Tibial nerve (tissue), 4 donors: ENCODE measurements around the gene ITPKC.

ENCODE experiments used
- CTCF ChIP-seq, 5 experiments: fragments of 200-600 bp in 3 of 5; fragments of 450-650 bp in 2 of 5; sonication (generic) in 3 of 5; IDR thresholded peaks; one replicate each; pipeline ENCODE4 v1.5.1; 2016 to 2019; ENCODE audit warnings: antibody characterized with exemption in 5 of 5, mild to moderate bottlenecking in 3 of 5, moderate library complexity in 2 of 5
- EP300 ChIP-seq, 2 donors: sonication (generic); formaldehyde crosslinking; IDR thresholded peaks; one replicate each; pipeline ENCODE4 v1.6.1; 2017; ENCODE audit warnings: antibody characterized with exemption in 2 of 2, mild to moderate bottlenecking in 1 of 2

DNA sequence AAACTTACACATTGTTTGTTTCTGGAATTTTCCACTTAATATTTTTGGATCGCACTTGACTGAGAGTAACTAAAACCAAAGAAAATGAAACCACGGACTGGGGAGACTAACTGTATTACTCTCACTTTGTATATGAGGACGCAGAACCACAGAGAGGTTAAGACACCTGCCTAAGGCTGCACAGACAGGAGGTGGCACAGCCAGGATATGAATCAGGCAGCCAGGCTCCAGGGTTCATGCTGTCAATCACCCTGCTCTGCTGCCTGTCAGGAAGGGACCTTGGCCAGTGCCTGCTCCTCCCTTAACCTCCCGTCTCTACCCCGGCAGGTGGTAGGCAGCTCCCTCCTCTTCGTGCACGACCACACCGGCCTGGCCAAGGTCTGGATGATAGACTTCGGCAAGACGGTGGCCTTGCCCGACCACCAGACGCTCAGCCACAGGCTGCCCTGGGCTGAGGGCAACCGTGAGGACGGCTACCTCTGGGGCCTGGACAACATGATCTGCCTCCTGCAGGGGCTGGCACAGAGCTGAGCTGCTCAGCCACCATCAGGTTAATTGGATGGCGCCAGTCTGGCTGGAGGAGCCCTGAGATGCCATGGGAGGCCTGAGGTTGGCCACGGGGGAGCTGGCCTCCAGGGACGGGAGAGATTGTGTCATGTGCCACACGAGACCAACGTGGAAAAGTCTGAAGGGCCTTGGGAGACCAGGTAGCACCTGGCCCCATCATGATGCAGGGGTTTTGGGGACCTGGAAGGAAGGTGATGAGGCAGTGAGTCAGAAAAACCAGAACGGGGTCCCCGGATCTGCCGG is 22.3 kb downstream of the ITPKC start:
- TF ChIP-seq CTCF (IDR thresholded peaks at IDR 0.05) (no peak), EP300 (IDR thresholded peaks at IDR 0.05) (no peak)
